ENCODE data around the gene KBTBD2. TPM values are rescaled to one million over a fixed set of nuclear protein-coding genes. Genes with fewer than 3 reads are reported as not detected.

KBTBD2 gene
- 10 to 100 TPM; 24.5 to 80.5 TPM for total RNA-seq
- 10 to 100 TPM; 15.0 to 26.7 TPM for polyA plus RNA-seq
- long read RNA-seq, donor 1, transcript KBTBD2-201 (4 exons, 3,745 nt): major isoform, 14 of 14 reads
- long read RNA-seq, donor 1, partial matches to known transcripts: 0 of 14 reads
- long read RNA-seq, donor 1, other reads (novel, unspliced or antisense): 0 of 14 reads
- long read RNA-seq, donor 2, transcript KBTBD2-201 (4 exons, 3,745 nt): major isoform, 5 of 5 reads
- long read RNA-seq, donor 2, partial matches to known transcripts: 0 of 5 reads
- long read RNA-seq, donor 2, other reads (novel, unspliced or antisense): 0 of 5 reads
- long read RNA-seq, donor 3, transcript KBTBD2-201 (4 exons, 3,745 nt): major isoform, 6 of 6 reads
- long read RNA-seq, donor 3, partial matches to known transcripts: 0 of 6 reads
- long read RNA-seq, donor 3, other reads (novel, unspliced or antisense): 0 of 6 reads
- long read RNA-seq, donor 4, partial matches to known transcripts: 5 of 8 reads
- long read RNA-seq, donor 4, other reads (novel, unspliced or antisense): 0 of 8 reads
- long read RNA-seq, donor 5, transcript KBTBD2-201 (4 exons, 3,745 nt): major isoform, 13 of 14 reads
- long read RNA-seq, donor 5, partial matches to known transcripts: 0 of 14 reads
- long read RNA-seq, donor 5, other reads (novel, unspliced or antisense): 0 of 14 reads

DNA sequence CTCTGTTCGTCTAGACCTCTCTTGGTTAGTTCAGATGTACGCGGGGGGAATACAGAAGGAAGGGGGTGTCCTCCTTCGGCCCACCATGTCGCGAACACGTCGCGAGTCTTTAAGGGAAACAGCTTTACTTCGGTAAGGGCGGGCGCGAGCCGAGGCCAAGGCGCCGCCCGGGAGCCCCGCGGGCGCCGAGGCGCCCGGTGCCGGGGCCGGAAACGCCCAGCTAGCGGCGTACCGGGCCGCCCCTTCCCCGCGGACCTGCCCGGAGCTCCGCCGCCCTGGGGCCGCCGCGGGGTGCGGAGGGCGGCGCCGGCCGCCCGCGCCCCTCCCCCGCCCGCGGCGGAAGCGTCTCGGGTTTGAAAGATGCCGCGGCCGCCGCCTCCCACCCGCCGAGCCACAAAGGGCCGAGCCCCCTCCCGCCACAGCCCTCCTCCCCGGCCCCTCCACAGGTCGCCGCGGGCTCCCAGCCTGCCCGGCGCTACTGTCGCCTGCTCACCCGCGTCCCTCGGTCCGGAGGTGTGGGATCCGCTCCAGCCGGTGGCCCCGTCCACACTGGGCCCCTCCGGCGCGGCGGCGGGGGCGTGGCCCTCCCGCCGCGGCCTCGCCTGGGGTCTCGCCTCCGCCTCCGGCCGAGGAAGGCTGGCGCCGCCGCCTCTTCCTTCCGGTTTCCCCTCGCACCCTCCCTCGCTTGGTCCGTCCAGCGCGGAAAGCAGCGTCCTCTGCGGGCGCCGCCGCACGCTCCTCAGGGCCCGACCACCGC, at the start of gene KBTBD2:
Gene KBTBD2 (minus strand): TSS at position 718 of the 757 bp plus-strand sequence. CDS start 12,156 bp downstream, outside the sequence.
- peak within 1 kb of the TSS; percentile 93 for H3K4me3 ChIP-seq
- H3K27me3 ChIP-seq (ENCODE audit: control insufficient read depth in 3 of 3, insufficient read depth in 3 of 3, low read length in 2 of 3): no peaks in the 10 kb centered on the region
- TF ChIP-seq, protein P1, sequence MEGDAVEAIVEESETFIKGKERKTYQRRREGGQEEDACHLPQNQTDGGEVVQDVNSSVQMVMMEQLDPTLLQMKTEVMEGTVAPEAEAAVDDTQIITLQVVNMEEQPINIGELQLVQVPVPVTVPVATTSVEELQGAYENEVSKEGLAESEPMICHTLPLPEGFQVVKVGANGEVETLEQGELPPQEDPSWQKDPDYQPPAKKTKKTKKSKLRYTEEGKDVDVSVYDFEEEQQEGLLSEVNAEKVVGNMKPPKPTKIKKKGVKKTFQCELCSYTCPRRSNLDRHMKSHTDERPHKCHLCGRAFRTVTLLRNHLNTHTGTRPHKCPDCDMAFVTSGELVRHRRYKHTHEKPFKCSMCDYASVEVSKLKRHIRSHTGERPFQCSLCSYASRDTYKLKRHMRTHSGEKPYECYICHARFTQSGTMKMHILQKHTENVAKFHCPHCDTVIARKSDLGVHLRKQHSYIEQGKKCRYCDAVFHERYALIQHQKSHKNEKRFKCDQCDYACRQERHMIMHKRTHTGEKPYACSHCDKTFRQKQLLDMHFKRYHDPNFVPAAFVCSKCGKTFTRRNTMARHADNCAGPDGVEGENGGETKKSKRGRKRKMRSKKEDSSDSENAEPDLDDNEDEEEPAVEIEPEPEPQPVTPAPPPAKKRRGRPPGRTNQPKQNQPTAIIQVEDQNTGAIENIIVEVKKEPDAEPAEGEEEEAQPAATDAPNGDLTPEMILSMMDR (IDR thresholded peaks at IDR 0.05; ENCODE audit: control extremely low read depth, extremely low read depth): no peak
- H3K4me1 ChIP-seq (ENCODE audit: control insufficient read depth in 5 of 5, insufficient read depth in 5 of 5, low read length in 5 of 5): peaks cover 2 to 40% (median 21%) of the 10 kb centered on the region in 5 donors
- 0 to 1% methylated on average over 29 to 104 of the region's 104 CpGs for WGBS, 2 donors
- no peaks in the 10 kb centered on the region for H3K9me3 ChIP-seq (ENCODE audit: control insufficient read depth in 4 of 4, insufficient read depth in 3 of 4, low read length in 3 of 4)
- no peaks in the 10 kb centered on the region for H3K36me3 ChIP-seq (ENCODE audit: control insufficient read depth in 4 of 4, insufficient read depth in 4 of 4, low read length in 4 of 4)
- H3K27ac ChIP-seq (ENCODE audit: low read depth in 1 of 2, low read length in 1 of 2): peak within 1 kb of the TSS; percentile 95 to 100
- peak; percentile 53 for ATAC-seq (ENCODE audit: insufficient read depth, low FRiP score)
- peak in 2 of 3 donors; percentile 91 to 95 for DNase-seq
- peak within 1 kb of the TSS; percentile 90 to 99 for H3K9ac ChIP-seq (ENCODE audit: insufficient read depth in 1 of 2, low read length in 2 of 2)

DNA sequence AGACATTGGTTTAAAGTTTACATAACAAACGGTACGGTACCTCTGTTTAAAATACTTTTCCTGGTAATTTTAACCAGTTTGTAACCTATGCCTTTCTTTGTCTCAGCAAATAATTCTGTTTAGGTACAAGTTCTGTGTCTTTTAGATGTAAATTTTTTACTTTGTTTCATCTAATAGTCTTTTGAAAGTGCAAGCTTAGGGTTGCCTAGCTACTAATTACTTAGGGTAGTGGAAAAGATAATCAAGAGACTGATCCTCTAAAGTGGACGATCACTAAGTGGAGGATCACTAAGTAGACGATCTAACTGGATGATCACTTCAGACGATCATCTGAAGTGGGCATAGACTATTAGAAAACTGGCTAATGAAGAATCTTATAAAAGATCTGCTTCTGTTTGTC, 49.6 kb upstream of the KBTBD2 start:
- WGBS, 2 donors: 30 to 67% methylated on average over 5 of the region's 5 CpGs
- Histone ChIP-seq H3K27ac (ENCODE audit: low read depth in 1 of 2, low read length in 1 of 2) (peak overlapping the region in 1 of 2 donors; percentile 96), H3K9me3 (ENCODE audit: control insufficient read depth in 4 of 4, insufficient read depth in 3 of 4, low read length in 3 of 4) (no peaks in the 10 kb centered on the region), H3K4me3 (no peak overlapping the region), H3K4me1 (ENCODE audit: control insufficient read depth in 5 of 5, insufficient read depth in 5 of 5, low read length in 5 of 5) (peaks cover 0 to 30% (median 13%) of the 10 kb centered on the region in 5 donors), H3K9ac (ENCODE audit: insufficient read depth in 1 of 2, low read length in 2 of 2) (peak overlapping the region in 1 of 2 donors; percentile 63), H3K36me3 (ENCODE audit: control insufficient read depth in 4 of 4, insufficient read depth in 4 of 4, low read length in 4 of 4) (no peaks in the 10 kb centered on the region), H3K27me3 (ENCODE audit: control insufficient read depth in 3 of 3, insufficient read depth in 3 of 3, low read length in 2 of 3) (no peaks in the 10 kb centered on the region)
- TF ChIP-seq, protein P1 (IDR thresholded peaks at IDR 0.05; ENCODE audit: control extremely low read depth, extremely low read depth): no peak
- DNase-seq: peak in 2 of 3 donors; percentile 24 to 47
- no peak for ATAC-seq (ENCODE audit: insufficient read depth, low FRiP score)

DNA sequence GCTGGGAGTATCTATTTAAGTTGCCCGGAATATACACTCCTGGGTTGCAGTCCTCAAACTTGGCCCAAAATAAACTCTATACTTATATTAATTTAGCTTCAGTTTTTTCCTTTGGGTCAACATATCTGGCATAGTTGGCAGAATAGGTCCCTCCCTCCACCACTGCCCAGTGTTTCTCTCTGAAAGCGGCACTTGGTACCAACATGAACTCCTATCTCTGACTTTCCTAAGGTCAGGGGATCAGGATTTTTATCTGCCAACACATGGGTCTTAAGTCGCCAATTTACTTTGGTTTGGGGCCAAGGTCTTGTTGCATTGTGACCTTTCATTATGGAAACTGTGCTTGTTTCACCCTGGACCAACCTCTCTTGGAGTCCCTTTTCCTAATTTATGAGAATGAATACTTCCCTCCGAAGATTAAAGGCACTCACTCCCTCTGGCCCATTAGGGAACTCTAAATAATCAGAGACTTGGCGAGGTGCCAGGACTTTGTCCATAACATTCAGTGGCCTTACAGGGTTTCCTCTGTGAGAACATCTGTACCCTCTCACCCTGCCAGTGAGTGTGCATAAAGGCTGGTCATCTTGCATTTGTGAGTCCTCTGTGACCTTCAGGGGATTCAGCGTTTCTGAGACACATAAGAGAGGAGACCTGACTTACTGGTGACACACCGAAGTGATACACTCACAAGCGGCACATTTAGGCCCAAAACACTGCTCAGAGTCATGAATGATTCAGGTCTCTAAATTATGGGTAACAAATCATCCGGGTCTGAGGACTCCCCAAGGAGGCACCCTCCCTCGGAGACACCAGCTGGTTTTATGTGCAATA, 46.0 kb upstream of the KBTBD2 start:
- H3K27me3 ChIP-seq (ENCODE audit: control insufficient read depth in 3 of 3, insufficient read depth in 3 of 3, low read length in 2 of 3): no peaks in the 10 kb centered on the region
- no peak overlapping the region for H3K9ac ChIP-seq (ENCODE audit: insufficient read depth in 1 of 2, low read length in 2 of 2)
- H3K36me3 ChIP-seq (ENCODE audit: control insufficient read depth in 4 of 4, insufficient read depth in 4 of 4, low read length in 4 of 4): peaks cover 0 to 6% (median under 1%) of the 10 kb centered on the region in 4 donors
- DNase-seq (peak; percentile 75 to 88 (median 86)), ATAC-seq (ENCODE audit: insufficient read depth, low FRiP score) (no peak)
- peaks cover 0 to 31% (median 13%) of the 10 kb centered on the region in 5 donors for H3K4me1 ChIP-seq (ENCODE audit: control insufficient read depth in 5 of 5, insufficient read depth in 5 of 5, low read length in 5 of 5)
- H3K4me3 ChIP-seq: no peak overlapping the region
- TF ChIP-seq, protein P1 (IDR thresholded peaks at IDR 0.05; ENCODE audit: control extremely low read depth, extremely low read depth): no peak
- no peaks in the 10 kb centered on the region for H3K9me3 ChIP-seq (ENCODE audit: control insufficient read depth in 4 of 4, insufficient read depth in 3 of 4, low read length in 3 of 4)
- peak overlapping the region; percentile 22 to 54 for H3K27ac ChIP-seq (ENCODE audit: low read depth in 1 of 2, low read length in 1 of 2)
- WGBS, 2 donors: 65 to 79% methylated on average over 10 of the region's 10 CpGs
